GM21515 (cell line): Measurements from ENCODE around the gene C1QL4.
"Not testable (repeated sequence)": the region's sequence is repeated elsewhere in the genome, so short reads cannot be mapped to it uniquely, and the experiment has no call there.

Experiments
- ATAC-seq: cut with Tn5 transposase; IDR thresholded peaks from one replicate; pipeline ENCODE4 v1.9.1; 2021; ENCODE audit not compliant: unreplicated experiment

C1QL4 gene

DNA sequence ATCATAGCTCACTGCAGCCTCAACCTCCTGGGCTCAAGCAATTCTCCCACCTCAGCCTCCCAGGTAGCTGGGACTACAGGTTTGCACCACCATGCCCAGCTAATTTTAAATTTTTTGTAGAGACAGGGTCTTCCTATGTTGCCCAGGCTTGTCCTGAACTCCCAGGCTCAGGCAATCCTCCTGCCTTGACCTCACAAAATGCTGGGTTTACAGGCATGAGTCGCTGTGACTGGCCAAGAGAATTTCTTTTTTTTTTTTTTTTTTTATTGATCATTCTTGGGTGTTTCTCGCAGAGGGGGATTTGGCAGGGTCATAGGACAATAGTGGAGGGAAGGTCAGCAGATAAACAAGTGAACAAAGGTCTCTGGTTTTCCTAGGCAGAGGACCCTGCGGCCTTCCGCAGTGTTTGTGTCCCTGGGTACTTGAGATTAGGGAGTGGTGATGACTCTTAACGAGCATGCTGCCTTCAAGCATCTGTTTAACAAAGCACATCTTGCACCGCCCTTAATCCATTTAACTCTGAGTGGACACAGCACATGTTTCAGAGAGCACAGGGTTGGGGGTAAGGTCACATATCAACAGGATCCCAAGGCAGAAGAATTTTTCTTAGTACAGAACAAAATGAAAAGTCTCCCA, 54.1 kb downstream of the C1QL4 start:
- not testable (repeated sequence) for ATAC-seq
